ENCODE measurements around the gene FRMD1. TPM values are rescaled to one million over a fixed set of nuclear protein-coding genes. Genes with fewer than 3 reads are reported as not detected.

The FRMD1 gene
- total RNA-seq, 1 experiment from 2014 or later, result 0.57 TPM

DNA sequence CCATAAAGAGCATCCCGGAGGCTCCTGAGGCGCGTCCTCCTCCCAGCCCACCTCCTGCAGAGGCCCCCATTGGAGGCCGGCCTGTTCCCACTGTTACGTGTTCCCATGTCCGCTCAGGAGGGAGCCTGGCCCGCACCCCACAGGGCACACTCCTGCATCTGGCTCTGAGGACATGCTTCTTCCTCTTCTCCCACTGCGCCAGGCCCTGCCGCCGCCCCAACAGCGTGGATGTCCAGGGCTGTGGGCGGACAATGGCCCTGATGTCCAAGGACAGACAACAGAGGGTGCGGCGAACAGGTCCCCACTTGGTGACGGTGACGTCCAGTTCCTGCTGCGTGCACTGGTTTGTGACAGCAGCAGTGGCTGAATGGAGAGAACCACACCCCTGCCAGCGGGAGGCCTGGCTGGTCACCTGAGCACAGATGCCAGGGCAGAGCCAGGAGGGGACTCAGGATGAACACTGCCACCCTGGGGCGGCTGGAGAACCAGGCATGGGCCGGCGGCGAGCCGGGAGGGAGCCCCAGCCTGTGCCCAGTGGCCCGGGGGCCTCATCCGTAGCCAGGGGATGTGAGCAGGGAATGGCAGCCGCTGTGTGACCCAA is 26.6 kb downstream of the FRMD1 start (continued):
- TF ChIP-seq NFATC4 (CRISPR knock-in tag; IDR thresholded peaks at IDR 0.05), result no peak
- TF ChIP-seq, protein P1, sequence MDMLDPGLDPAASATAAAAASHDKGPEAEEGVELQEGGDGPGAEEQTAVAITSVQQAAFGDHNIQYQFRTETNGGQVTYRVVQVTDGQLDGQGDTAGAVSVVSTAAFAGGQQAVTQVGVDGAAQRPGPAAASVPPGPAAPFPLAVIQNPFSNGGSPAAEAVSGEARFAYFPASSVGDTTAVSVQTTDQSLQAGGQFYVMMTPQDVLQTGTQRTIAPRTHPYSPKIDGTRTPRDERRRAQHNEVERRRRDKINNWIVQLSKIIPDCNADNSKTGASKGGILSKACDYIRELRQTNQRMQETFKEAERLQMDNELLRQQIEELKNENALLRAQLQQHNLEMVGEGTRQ (CRISPR knock-in tag; IDR thresholded peaks at IDR 0.05), result no peak
- TF ChIP-seq NR1H2 (CRISPR knock-in tag; IDR thresholded peaks at IDR 0.05), result no peak
- no peak for TF ChIP-seq NR3C1 (CRISPR knock-in tag; conservative IDR thresholded peaks at IDR 0.05; ENCODE audit: low read depth)
- TF ChIP-seq, protein P2, sequence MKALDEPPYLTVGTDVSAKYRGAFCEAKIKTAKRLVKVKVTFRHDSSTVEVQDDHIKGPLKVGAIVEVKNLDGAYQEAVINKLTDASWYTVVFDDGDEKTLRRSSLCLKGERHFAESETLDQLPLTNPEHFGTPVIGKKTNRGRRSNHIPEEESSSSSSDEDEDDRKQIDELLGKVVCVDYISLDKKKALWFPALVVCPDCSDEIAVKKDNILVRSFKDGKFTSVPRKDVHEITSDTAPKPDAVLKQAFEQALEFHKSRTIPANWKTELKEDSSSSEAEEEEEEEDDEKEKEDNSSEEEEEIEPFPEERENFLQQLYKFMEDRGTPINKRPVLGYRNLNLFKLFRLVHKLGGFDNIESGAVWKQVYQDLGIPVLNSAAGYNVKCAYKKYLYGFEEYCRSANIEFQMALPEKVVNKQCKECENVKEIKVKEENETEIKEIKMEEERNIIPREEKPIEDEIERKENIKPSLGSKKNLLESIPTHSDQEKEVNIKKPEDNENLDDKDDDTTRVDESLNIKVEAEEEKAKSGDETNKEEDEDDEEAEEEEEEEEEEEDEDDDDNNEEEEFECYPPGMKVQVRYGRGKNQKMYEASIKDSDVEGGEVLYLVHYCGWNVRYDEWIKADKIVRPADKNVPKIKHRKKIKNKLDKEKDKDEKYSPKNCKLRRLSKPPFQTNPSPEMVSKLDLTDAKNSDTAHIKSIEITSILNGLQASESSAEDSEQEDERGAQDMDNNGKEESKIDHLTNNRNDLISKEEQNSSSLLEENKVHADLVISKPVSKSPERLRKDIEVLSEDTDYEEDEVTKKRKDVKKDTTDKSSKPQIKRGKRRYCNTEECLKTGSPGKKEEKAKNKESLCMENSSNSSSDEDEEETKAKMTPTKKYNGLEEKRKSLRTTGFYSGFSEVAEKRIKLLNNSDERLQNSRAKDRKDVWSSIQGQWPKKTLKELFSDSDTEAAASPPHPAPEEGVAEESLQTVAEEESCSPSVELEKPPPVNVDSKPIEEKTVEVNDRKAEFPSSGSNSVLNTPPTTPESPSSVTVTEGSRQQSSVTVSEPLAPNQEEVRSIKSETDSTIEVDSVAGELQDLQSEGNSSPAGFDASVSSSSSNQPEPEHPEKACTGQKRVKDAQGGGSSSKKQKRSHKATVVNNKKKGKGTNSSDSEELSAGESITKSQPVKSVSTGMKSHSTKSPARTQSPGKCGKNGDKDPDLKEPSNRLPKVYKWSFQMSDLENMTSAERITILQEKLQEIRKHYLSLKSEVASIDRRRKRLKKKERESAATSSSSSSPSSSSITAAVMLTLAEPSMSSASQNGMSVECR (CRISPR knock-in tag; IDR thresholded peaks at IDR 0.05; ENCODE audit: borderline replicate concordance), result no peak
- TF ChIP-seq, protein P3, sequence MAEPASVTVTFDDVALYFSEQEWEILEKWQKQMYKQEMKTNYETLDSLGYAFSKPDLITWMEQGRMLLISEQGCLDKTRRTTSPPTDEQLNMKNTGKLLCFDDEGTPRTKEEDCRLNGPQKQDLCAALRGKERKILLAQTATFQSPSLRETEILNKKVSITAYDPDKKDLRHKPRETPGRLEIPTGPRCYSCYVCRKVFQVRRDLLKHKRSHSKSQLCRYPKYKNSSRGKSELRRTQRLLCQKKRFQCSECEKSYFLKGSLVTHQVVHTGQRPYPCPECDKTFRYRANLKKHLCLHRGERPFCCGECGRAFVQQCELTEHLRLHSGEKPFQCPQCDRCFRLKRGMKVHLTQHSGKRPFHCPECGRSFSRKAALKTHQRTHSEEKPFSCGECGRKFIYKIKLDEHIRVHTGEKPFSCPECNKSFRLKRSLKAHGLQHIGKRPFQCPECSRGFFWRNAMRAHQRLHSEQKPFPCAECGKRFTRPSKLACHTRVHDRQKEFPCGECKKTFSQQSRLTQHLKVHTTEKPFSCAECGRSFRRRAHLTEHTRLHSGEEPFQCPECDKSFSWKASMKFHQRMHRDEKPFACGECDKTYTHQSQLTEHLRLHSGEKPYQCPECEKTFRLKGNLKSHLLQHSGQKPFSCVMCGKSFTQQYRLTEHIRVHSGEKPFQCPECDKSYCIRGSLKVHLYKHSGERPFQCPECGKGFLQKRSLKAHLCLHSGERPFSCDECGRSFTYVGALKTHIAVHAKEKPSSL (CRISPR knock-in tag; conservative IDR thresholded peaks at IDR 0.05), result no peak
- TF ChIP-seq SMAD3 (CRISPR knock-in tag; IDR thresholded peaks at IDR 0.05; ENCODE audit: borderline replicate concordance), result no peak

DNA sequence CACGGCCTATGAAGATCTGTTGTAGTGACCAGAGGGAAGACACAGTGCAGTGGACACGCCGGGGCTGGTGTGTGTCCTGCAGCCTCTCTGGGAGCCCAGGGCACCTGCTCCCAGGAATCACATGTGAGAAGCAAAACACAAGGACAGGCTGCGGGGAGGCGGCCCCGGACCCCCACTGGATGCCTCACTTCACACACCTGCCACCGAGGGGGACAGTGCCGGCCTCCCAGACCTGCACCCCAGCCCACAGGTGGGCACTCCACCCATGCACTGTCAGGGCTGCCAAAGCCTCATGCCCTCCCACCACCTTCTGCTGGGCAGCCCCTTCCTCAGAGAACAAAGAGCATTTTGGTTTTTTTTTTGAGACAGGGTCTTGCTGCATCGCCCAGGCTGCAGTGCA is 27.4 kb downstream of the FRMD1 start:
- Mint-ChIP-seq H3K27ac (no peak overlapping the region), H3K9me3 (no peaks in the 10 kb centered on the region), H3K4me1 (no peaks in the 10 kb centered on the region), H3K36me3 (no peaks in the 10 kb centered on the region), H3K27me3 (ENCODE audit: low read depth) (no peaks in the 10 kb centered on the region), H3K4me3 (no peak overlapping the region)
- ChIA-PET CTCF (interaction anchor here (1.7 kb wide), 1 partner anchor 82 kb away, joined by 3 read pairs; no protein-coding TSS in a partner anchor), POLR2A (no interaction called here)
- ATAC-seq (no peak), DNase-seq (ENCODE audit: low spot score) (no peak)
- no peak for TF ChIP-seq CREM (CRISPR knock-in tag; IDR thresholded peaks at IDR 0.05)
- no peak for TF ChIP-seq ELF4 (CRISPR knock-in tag; IDR thresholded peaks at IDR 0.05; ENCODE audit: low read depth)
- TF ChIP-seq NR2C2 (CRISPR knock-in tag; IDR thresholded peaks at IDR 0.05), result no peak
- TF ChIP-seq ETV6 (CRISPR knock-in tag; IDR thresholded peaks at IDR 0.05), result no peak
- no peak for TF ChIP-seq ZNF232 (CRISPR knock-in tag; IDR thresholded peaks at IDR 0.05)
- TF ChIP-seq MXD4 (CRISPR knock-in tag; IDR thresholded peaks at IDR 0.05; ENCODE audit: borderline replicate concordance), result no peak
- TF ChIP-seq ZNF423 (CRISPR knock-in tag; IDR thresholded peaks at IDR 0.05), result no peak
- TF ChIP-seq, protein P4, sequence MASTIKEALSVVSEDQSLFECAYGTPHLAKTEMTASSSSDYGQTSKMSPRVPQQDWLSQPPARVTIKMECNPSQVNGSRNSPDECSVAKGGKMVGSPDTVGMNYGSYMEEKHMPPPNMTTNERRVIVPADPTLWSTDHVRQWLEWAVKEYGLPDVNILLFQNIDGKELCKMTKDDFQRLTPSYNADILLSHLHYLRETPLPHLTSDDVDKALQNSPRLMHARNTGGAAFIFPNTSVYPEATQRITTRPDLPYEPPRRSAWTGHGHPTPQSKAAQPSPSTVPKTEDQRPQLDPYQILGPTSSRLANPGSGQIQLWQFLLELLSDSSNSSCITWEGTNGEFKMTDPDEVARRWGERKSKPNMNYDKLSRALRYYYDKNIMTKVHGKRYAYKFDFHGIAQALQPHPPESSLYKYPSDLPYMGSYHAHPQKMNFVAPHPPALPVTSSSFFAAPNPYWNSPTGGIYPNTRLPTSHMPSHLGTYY (CRISPR knock-in tag; IDR thresholded peaks at IDR 0.05), result no peak
- TF ChIP-seq, protein P3 (CRISPR knock-in tag; conservative IDR thresholded peaks at IDR 0.05), result no peak
- TF ChIP-seq FOXJ3 (CRISPR knock-in tag; IDR thresholded peaks at IDR 0.05; ENCODE audit: borderline replicate concordance), result no peak
- TF ChIP-seq, protein P5, sequence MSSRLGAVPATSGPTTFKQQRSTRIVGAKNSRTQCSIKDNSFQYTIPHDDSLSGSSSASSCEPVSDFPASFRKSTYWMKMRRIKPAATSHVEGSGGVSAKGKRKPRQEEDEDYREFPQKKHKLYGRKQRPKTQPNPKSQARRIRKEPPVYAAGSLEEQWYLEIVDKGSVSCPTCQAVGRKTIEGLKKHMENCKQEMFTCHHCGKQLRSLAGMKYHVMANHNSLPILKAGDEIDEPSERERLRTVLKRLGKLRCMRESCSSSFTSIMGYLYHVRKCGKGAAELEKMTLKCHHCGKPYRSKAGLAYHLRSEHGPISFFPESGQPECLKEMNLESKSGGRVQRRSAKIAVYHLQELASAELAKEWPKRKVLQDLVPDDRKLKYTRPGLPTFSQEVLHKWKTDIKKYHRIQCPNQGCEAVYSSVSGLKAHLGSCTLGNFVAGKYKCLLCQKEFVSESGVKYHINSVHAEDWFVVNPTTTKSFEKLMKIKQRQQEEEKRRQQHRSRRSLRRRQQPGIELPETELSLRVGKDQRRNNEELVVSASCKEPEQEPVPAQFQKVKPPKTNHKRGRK (CRISPR knock-in tag; IDR thresholded peaks at IDR 0.05; ENCODE audit: borderline replicate concordance), result no peak
- TF ChIP-seq ZNF396 (CRISPR knock-in tag; IDR thresholded peaks at IDR 0.05; ENCODE audit: borderline replicate concordance), result no peak
- no peak for TF ChIP-seq FOXK1 (CRISPR knock-in tag; IDR thresholded peaks at IDR 0.05)
